CD4-positive, alpha-beta memory T cell (primary cell): Measurements from ENCODE around the gene THRA. TPM values are rescaled to one million over a fixed set of nuclear protein-coding genes. Genes with fewer than 3 reads are reported as not detected.

Source experiments
- CTCF ChIA-PET: fragments of 350-600 bp; sonication (Branson Sonifier 250); formaldehyde crosslinking; loops from one replicate; lab custom pipeline; 2021; ENCODE audit warnings: inconsistent platforms; ENCODE audit not compliant: partially characterized antibody; lab: Charles Lee
- POLR2A ChIA-PET: fragments of 350-600 bp; sonication (Branson Sonifier 250); formaldehyde crosslinking; loops from one replicate; lab custom pipeline; 2021; ENCODE audit not compliant: partially characterized antibody; lab: Charles Lee
- DNase-seq, 5 donors: peaks; one replicate each; pipeline versions ENCODE4 v3.0.0 to v3.0.0-alpha.2; 2020 to 2022; ENCODE audit warnings: mixed read lengths in 1 of 5
- H3K27ac ChIP-seq: one replicate; pipeline ENCODE4 v1.7.0; 2013; ENCODE audit warnings: low read depth, low read length
- H3K27me3 ChIP-seq: 2 replicates; pipeline ENCODE4 v1.7.0; 2013; ENCODE audit warnings: mild to moderate bottlenecking, low read length, moderate library complexity; ENCODE audit not compliant: insufficient read depth
- H3K36me3 ChIP-seq: 2 replicates; pipeline ENCODE4 v1.7.0; 2013; ENCODE audit warnings: mild to moderate bottlenecking, low read length, moderate library complexity; ENCODE audit not compliant: insufficient read depth
- H3K4me1 ChIP-seq: 2 replicates; pipeline ENCODE4 v1.7.0; 2013; ENCODE audit warnings: mild to moderate bottlenecking, low read length, moderate library complexity; ENCODE audit not compliant: insufficient read depth
- H3K4me3 ChIP-seq, 2 donors: one replicate each; pipeline ENCODE4 v1.7.0; 2013; ENCODE audit warnings: low read length in 2 of 2, mild to moderate bottlenecking in 1 of 2
- H3K9me3 ChIP-seq, 2 donors: one replicate each; pipeline ENCODE4 v1.7.0; 2013; ENCODE audit warnings: low read length in 2 of 2, control low read depth in 1 of 2; ENCODE audit not compliant: control insufficient read depth in 1 of 2
- H3K27ac Mint-ChIP-seq, 7 donors: one replicate each; pipeline ENCODE4 v1.8.0; 2020 to 2021; ENCODE audit warnings: mixed read lengths in 7 of 7, mild to moderate bottlenecking in 6 of 7, inconsistent platforms in 3 of 7, moderate library complexity in 3 of 7
- H3K27me3 Mint-ChIP-seq, 2 donors: one replicate each; pipeline ENCODE4 v1.8.0; 2020 to 2021; ENCODE audit warnings: mixed read lengths in 2 of 2
- H3K36me3 Mint-ChIP-seq, 2 donors: one replicate each; pipeline ENCODE4 v1.8.0; 2020 to 2021; ENCODE audit warnings: mixed read lengths in 2 of 2, inconsistent platforms in 1 of 2, mild to moderate bottlenecking in 1 of 2
- H3K4me1 Mint-ChIP-seq, 4 donors: one replicate each; pipeline ENCODE4 v1.8.0; 2020 to 2021; ENCODE audit warnings: mixed read lengths in 4 of 4, mild to moderate bottlenecking in 1 of 4
- H3K4me3 Mint-ChIP-seq, 8 donors: one replicate each; pipeline ENCODE4 v1.8.0; 2020 to 2021; ENCODE audit warnings: mixed read lengths in 8 of 8, mild to moderate bottlenecking in 7 of 8, moderate library complexity in 6 of 8, inconsistent platforms in 3 of 8
- H3K9me3 Mint-ChIP-seq, 8 donors: one replicate each; pipeline ENCODE4 v1.8.0; 2020 to 2021; ENCODE audit warnings: mixed read lengths in 8 of 8, mild to moderate bottlenecking in 5 of 8, inconsistent platforms in 3 of 8, moderate library complexity in 1 of 8
- intact Hi-C: fragments of 100-400 bp; cut with micrococcal nuclease; formaldehyde crosslinking; loops from one replicate; pipeline ENCODE4 v1.15.1; 2023
- polyA plus RNA-seq, 2 donors: library from polyadenylated mRNA; unstranded; fragments of 300-500 nt; fragmentation: Illumina TruSeq; gene quantifications; one replicate each; pipeline ENCODE4 v1.2.3, GENCODE V29; 2021
- total RNA-seq, 2 experiments: library from RNA; stranded (reverse); gene quantifications; one replicate each; pipeline ENCODE4 v1.2.3, GENCODE V29; 2021

THRA gene
- total and polyA plus RNA-seq, 4 experiments from 2014 or later = 5.8 to 41.3 (median 23.9) TPM

DNA sequence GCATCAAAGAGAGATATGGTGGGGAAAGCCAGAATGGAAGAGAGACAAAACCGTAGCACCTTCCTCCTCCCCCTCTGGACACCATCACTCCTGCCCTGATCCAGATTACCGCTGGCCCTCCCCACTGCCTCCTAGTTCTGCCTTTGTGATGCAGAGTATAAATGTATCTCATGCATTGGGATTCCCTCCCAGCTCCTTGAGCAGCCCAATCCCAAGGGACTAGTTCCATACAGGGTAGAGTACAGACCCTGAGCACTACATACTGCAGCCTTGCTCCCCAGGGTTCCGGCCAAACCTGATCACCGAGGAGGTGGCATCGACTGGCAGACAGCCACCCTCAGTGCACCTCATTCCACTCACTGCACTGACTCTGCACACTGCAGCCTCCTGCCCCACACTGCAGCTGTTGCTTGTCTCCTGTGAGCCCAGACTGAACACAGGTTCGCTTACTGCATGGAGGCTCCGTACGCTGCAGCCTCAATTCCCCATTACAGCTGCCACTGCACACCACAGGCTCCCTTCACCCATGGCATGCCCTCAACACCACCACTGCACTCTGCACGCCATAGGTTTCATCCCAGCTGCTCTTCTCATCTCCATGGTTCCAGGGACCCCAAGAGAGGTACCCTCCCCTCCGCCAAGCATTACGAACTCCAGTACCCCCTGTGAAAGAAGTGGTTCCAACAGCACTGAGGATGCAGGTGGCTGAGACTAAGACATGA, 1.7 kb upstream of the THRA start:
- Histone ChIP-seq H3K4me1 (peaks cover 35% of the 10 kb centered on the region), H3K27ac (no peak overlapping the region), H3K4me3 (no peak overlapping the region), H3K9me3 (no peaks in the 10 kb centered on the region), H3K36me3 (no peaks in the 10 kb centered on the region), H3K27me3 (peaks cover 3% of the 10 kb centered on the region)
- Mint-ChIP-seq H3K9me3 (no peaks in the 10 kb centered on the region), H3K4me1 (peaks cover 25 to 38% (median 30%) of the 10 kb centered on the region in 4 donors), H3K36me3 (peaks cover 0 to 2% of the 10 kb centered on the region in 2 donors), H3K27ac (peak overlapping the region in 5 of 7 donors; percentile 22 to 89 (median 83)), H3K4me3 (peak overlapping the region; percentile 85 to 91 (median 88)), H3K27me3 (peaks cover 3 to 6% of the 10 kb centered on the region in 2 donors)
- intact Hi-C loops = no loop called here
- ChIA-PET CTCF (interaction anchor here (1.1 to 26.4 kb wide), 9 partner anchors 12 to 130 kb away, joined by 3 to 543 read pairs (median 9); partner anchors contain the start of gene NR1D1), POLR2A (interaction anchor here (1.1 to 15.8 kb wide), 4 partner anchors 14 to 79 kb away, joined by 3 to 178 read pairs (median 12); partner anchors contain the start of gene CASC3)
- no peak for DNase-seq

DNA sequence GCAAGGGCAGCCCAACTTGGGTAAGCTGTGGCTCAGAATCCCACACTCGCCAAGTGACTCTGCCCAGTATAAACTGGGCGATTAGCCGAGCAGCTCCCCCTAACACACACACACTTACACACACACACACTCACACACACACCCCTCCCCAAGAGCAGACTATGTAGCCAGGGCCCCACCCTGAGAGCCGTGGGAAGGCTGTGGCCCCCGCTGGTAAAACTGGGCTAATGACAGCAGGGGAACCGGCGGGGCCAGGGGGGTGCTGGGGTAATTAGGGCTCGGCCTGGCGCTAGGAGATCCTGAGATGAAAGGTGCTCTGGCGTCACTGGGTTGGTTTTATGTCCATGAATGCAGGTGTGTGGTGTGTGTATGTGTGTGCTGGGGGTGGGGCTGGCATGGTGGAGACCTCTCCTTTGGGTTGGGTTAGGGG, 1.1 kb upstream of the THRA start:
- H3K9me3 Mint-ChIP-seq = no peaks in the 10 kb centered on the region
- H3K9me3 ChIP-seq = no peaks in the 10 kb centered on the region
- intact Hi-C loops = loop anchor here (1.0 kb wide), 2 partner anchors 25 to 52 kb away; no protein-coding TSS in a partner anchor
- CTCF ChIA-PET = interaction anchor here (0.8 to 26.4 kb wide), 9 partner anchors 8 to 130 kb away, joined by 4 to 543 read pairs (median 9); partner anchors contain the start of gene NR1D1
- POLR2A ChIA-PET = interaction anchor here (0.6 to 15.8 kb wide), 7 partner anchors 8 to 107 kb away, joined by 3 to 178 read pairs (median 4); partner anchors contain the start of genes CASC3 and MED24
- H3K4me1 Mint-ChIP-seq = peaks cover 27 to 44% (median 34%) of the 10 kb centered on the region in 4 donors
- H3K36me3 ChIP-seq = no peaks in the 10 kb centered on the region
- H3K4me3 Mint-ChIP-seq = peak overlapping the region; percentile 85 to 91 (median 88)
- H3K36me3 Mint-ChIP-seq = peaks cover 0 to 2% of the 10 kb centered on the region in 2 donors
- H3K4me1 ChIP-seq = peaks cover 40% of the 10 kb centered on the region
- H3K4me3 ChIP-seq = no peak overlapping the region
- no peak overlapping the region for H3K27ac ChIP-seq
- peaks cover 1 to 4% of the 10 kb centered on the region in 2 donors for H3K27me3 Mint-ChIP-seq
- no peak for DNase-seq
- peak overlapping the region in 6 of 7 donors; percentile 69 to 96 (median 88) for H3K27ac Mint-ChIP-seq
- peaks cover 3% of the 10 kb centered on the region for H3K27me3 ChIP-seq

DNA sequence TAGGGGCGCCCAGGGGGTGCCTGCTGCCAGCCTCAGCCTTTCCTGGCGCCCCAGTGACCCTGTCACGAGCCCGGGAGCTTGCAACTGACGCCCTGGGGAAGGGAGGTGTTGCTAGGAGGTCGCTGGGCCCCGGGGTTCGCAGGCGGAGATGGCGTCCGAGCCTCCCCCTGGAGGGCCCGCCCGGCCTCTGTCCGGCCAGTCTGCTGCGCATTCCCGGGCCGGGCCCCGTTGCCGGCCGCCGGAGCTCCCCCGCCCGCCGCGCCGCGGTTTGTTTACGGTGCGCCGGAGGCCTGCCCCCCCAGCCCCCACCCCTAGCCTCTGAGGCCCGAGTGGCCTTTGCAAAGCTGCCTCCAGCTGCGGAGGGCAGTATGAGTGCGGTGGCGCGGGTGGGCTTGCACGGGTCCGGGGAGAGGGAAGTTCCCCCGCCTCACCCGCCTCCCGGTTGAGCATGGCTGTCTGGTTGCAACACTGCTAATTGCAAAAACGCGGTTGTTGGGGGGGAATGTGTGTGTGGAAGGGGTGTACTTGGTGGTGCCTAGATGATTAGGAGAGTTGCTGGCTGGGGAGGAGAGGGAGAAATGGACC, 514 bp downstream of the THRA start:
- peak in 1 of 5 donors; percentile 60 for DNase-seq
- Histone ChIP-seq H3K4me1 (peaks cover 56% of the 10 kb centered on the region), H3K4me3 (peak overlapping the region; percentile 57 to 70), H3K36me3 (no peaks in the 10 kb centered on the region), H3K27me3 (no peaks in the 10 kb centered on the region), H3K9me3 (no peaks in the 10 kb centered on the region), H3K27ac (peak overlapping the region; percentile 70)
- ChIA-PET CTCF (interaction anchor here (1.1 to 26.4 kb wide), 5 partner anchors 13 to 105 kb away, joined by 6 to 543 read pairs (median 8); partner anchors contain the start of gene NR1D1), POLR2A (interaction anchor here (0.9 to 15.8 kb wide), 10 partner anchors 9 to 105 kb away, joined by 4 to 304 read pairs (median 12); partner anchors contain the start of genes CASC3, MED24, MSL1 and NR1D1)
- no peaks in the 10 kb centered on the region for H3K9me3 Mint-ChIP-seq
- intact Hi-C loops = loop anchor here (1.0 kb wide), 1 partner anchor 105 kb away; no protein-coding TSS in a partner anchor
- H3K36me3 Mint-ChIP-seq = peaks cover 0 to 2% of the 10 kb centered on the region in 2 donors
- no peaks in the 10 kb centered on the region for H3K27me3 Mint-ChIP-seq
- peak overlapping the region; percentile 83 to 96 (median 94) for H3K4me3 Mint-ChIP-seq
- H3K4me1 Mint-ChIP-seq = peaks cover 40 to 60% (median 49%) of the 10 kb centered on the region in 4 donors
- H3K27ac Mint-ChIP-seq = peak overlapping the region in 6 of 7 donors; percentile 80 to 95 (median 90)

DNA sequence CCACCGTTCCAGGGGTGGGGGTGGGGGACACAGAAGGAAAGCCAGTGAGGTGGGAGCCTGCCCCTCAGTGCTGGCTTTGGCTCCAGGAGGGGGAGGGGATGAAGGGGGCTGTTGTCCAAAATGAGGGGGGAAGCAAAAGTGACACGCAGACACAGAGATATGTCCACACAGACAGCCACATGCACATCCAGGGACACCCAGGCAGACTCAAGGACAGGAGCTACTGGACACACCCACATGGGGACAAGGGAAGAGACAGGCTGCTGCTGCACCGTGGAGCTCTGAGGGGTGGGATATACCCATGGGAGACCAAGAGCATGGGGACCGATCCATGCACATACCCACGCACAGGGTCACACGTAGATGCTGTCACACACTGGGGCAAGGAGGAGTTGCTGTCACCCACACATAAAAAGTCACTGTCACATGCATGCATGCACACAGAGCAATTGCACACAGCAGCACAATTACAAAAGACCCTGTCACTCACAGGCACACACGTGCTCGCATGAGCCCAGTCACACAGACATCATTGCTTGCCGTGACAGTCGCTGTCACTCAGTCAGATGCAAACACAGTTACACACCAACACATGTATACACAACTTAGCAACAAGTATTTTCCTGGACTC, 1.3 kb downstream of the THRA start:
- peak overlapping the region; percentile 83 to 96 (median 94) for H3K4me3 Mint-ChIP-seq
- peaks cover 63% of the 10 kb centered on the region for H3K4me1 ChIP-seq
- intact Hi-C loops = loop anchor here (1.0 kb wide), 1 partner anchor 104 kb away; no protein-coding TSS in a partner anchor
- H3K4me3 ChIP-seq = peak overlapping the region; percentile 57 to 70
- no peaks in the 10 kb centered on the region for H3K36me3 ChIP-seq
- no peaks in the 10 kb centered on the region for H3K9me3 ChIP-seq
- H3K27ac Mint-ChIP-seq = peak overlapping the region; percentile 76 to 95 (median 90)
- CTCF ChIA-PET = interaction anchor here (0.8 to 26.4 kb wide), 12 partner anchors 10 to 135 kb away, joined by 3 to 543 read pairs (median 6); partner anchors contain the start of genes MED24 and NR1D1
- peaks cover 46 to 68% (median 55%) of the 10 kb centered on the region in 4 donors for H3K4me1 Mint-ChIP-seq
- POLR2A ChIA-PET = interaction anchor here (0.9 to 15.8 kb wide), 13 partner anchors 8 to 254 kb away, joined by 3 to 304 read pairs (median 11); partner anchors contain the start of genes CASC3, MED24, MSL1 and NR1D1
- H3K27me3 ChIP-seq = no peaks in the 10 kb centered on the region
- DNase-seq = no peak
- H3K36me3 Mint-ChIP-seq = peaks cover 0 to 2% of the 10 kb centered on the region in 2 donors
- H3K27me3 Mint-ChIP-seq = no peaks in the 10 kb centered on the region
- no peaks in the 10 kb centered on the region for H3K9me3 Mint-ChIP-seq
- peak overlapping the region; percentile 70 for H3K27ac ChIP-seq

DNA sequence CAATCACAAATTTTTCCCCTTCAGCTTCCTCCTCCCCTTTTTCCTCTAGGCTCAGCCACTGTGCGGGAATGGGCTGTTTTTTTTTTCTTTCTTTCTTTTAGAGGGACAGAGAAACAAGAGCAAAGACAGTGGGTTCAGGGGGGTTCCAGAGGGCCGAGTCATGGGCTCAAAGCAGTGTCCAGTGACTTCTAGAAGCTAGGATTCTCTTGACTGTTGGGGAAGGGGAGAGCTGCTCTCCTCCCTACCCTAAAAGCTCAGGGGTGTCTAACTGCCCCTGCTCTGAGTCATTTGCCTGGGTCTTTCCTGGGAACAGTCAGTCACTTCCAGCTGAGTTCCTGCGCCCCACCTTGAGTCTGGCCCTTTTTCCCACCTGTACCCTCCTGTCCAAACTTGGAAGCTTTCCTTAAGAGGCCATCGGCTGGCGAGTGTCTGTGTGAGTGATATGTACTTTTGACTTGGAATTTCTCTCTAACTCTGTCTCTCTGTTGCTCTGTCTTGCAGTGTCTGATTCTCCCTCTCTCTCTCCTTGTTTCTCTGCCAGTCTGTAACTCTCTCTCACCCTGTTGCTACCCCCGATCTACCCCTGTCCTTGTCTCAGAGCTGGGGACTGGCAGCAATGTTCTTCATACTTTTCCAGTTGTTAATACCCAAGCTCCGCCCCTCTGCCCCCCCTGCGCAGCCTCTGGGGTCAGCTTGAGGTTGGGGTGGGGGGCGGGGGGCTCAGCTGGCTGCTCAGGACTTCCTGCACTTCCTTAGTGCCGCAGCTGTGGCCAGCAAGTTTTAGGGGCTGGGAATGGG, 2.4 kb downstream of the THRA start:
- intact Hi-C loops = no loop called here
- peaks cover 0 to 5% of the 10 kb centered on the region in 2 donors for H3K36me3 Mint-ChIP-seq
- H3K9me3 Mint-ChIP-seq = no peaks in the 10 kb centered on the region
- H3K36me3 ChIP-seq = no peaks in the 10 kb centered on the region
- H3K9me3 ChIP-seq = no peaks in the 10 kb centered on the region
- peak overlapping the region; percentile 83 to 96 (median 94) for H3K4me3 Mint-ChIP-seq
- H3K27me3 Mint-ChIP-seq = no peaks in the 10 kb centered on the region
- peak overlapping the region; percentile 76 to 95 (median 90) for H3K27ac Mint-ChIP-seq
- H3K27ac ChIP-seq = no peak overlapping the region
- H3K4me1 ChIP-seq = peaks cover 75% of the 10 kb centered on the region
- DNase-seq = no peak
- H3K27me3 ChIP-seq = no peaks in the 10 kb centered on the region
- no peak overlapping the region for H3K4me3 ChIP-seq
- ChIA-PET CTCF (interaction anchor here (0.6 to 26.4 kb wide), 17 partner anchors 11 to 410 kb away, joined by 3 to 543 read pairs (median 6); partner anchors contain the start of genes MED24 and NR1D1), POLR2A (interaction anchor here (0.7 to 15.8 kb wide), 10 partner anchors 10 to 252 kb away, joined by 3 to 304 read pairs (median 10); partner anchors contain the start of genes CASC3, MED24 and NR1D1)
- H3K4me1 Mint-ChIP-seq = peaks cover 55 to 79% (median 66%) of the 10 kb centered on the region in 4 donors
